SK-N-SH (cell line): ENCODE results near the gene PTPRD. TPM values are rescaled to one million over a fixed set of nuclear protein-coding genes. Genes with fewer than 3 reads are reported as not detected.

Experiments
- polyA plus RNA-seq, 3 experiments: library from polyadenylated mRNA; depleted of rRNA; stranded (reverse); fragments of >200 nt; gene quantifications; 2 replicates each; pipeline ENCODE4 v1.2.3, GENCODE V29; 2012
- small RNA-seq, 7 experiments: library from RNA; depleted of rRNA; stranded (forward); fragments of <200 nt; gene quantifications; one replicate each; pipeline ENCODE3, GENCODE V24; 2012

The PTPRD gene
- polyA plus RNA-seq, 1 of the 3 experiments (the other 2 are of a cell fraction) = 0.15 TPM

Small RNAs within 50 kb of the gene (small RNA-seq; reads per million reads assigned to genes)
- gene AL135790.2 = 0 reads per million in 7 experiments
- 0 reads per million in 7 experiments for gene RNU7-185P
